Karpas-422 (cell line): ENCODE data around the gene DCTN3. TPM values are rescaled to one million over a fixed set of nuclear protein-coding genes. Genes with fewer than 3 reads are reported as not detected.
A peak's percentile ranks its signal among the peaks of the same experiment; 100 is the strongest.

Source experiments
- DNase-seq: peaks from one replicate; pipeline ENCODE4 v3.0.0-alpha.2; 2015
- H2AFZ ChIP-seq: fragments of 200-600 bp; sonication (generic); 2 replicates; pipeline ENCODE4 v1.6.1; 2014; ENCODE audit warnings: antibody characterized with exemption, low read length, mixed read lengths
- H3K27ac ChIP-seq: fragments of 200-600 bp; sonication (generic); 2 replicates; pipeline ENCODE4 v1.5.1; 2014; ENCODE audit warnings: mild to moderate bottlenecking, low read length, moderate library complexity
- H3K27me3 ChIP-seq: fragments of 200-600 bp; sonication (generic); 2 replicates; pipeline ENCODE4 v1.6.1; 2014; ENCODE audit warnings: low read length, mixed read lengths
- H3K36me3 ChIP-seq: fragments of 200-600 bp; sonication (generic); 2 replicates; pipeline ENCODE4 v1.6.1; 2014; ENCODE audit warnings: low read length, mixed read lengths; ENCODE audit not compliant: insufficient read depth
- H3K4me1 ChIP-seq: fragments of 200-600 bp; sonication (generic); 2 replicates; pipeline ENCODE4 v1.6.1; 2014; ENCODE audit warnings: mild to moderate bottlenecking, low read length, mixed read lengths
- H3K4me2 ChIP-seq: fragments of 200-600 bp; sonication (generic); 2 replicates; pipeline ENCODE4 v1.6.1; 2014; ENCODE audit warnings: low read length, low read depth, mild to moderate bottlenecking; ENCODE audit not compliant: poor library complexity, severe bottlenecking
- H3K4me3 ChIP-seq: fragments of 200-600 bp; sonication (generic); 2 replicates; pipeline ENCODE4 v1.5.1; 2014; ENCODE audit warnings: mild to moderate bottlenecking, antibody characterized with exemption, low read length, mixed read lengths
- H3K79me2 ChIP-seq: fragments of 200-600 bp; sonication (generic); 2 replicates; pipeline ENCODE4 v1.6.1; 2014; ENCODE audit warnings: mild to moderate bottlenecking, low read length, mixed read lengths
- H3K9ac ChIP-seq: fragments of 200-600 bp; sonication (generic); 2 replicates; pipeline ENCODE4 v1.6.0; 2014; ENCODE audit warnings: low read length
- H3K9me2 ChIP-seq: fragments of 200-600 bp; sonication (generic), shearing (Covaris generic); replicated peaks from 2 replicates; pipeline ENCODE4 v1.6.0; 2014; ENCODE audit warnings: mild to moderate bottlenecking, low read length, moderate library complexity; ENCODE audit not compliant: insufficient read depth
- H3K9me3 ChIP-seq: fragments of 300-700, 200-600 bp; sonication (generic); 2 replicates; pipeline ENCODE4 v1.6.1; 2014; ENCODE audit warnings: low read length, mixed read lengths
- H4K20me1 ChIP-seq: fragments of 200-600 bp; sonication (generic); 2 replicates; pipeline ENCODE4 v1.6.1; 2014; ENCODE audit warnings: mild to moderate bottlenecking, antibody characterized with exemption, low read length, low read depth; ENCODE audit not compliant: insufficient read depth
- total RNA-seq: library from RNA; depleted of rRNA; stranded (reverse); fragments of >200 nt; shearing (Covaris generic); gene quantifications from 2 replicates; pipeline ENCODE4 v1.2.3, GENCODE V29; 2014; ENCODE audit warnings: low replicate concordance

Gene DCTN3
- total RNA-seq, 1 experiment from 2014 or later: 75.9 TPM

GRCh38 chr9:34591917-34592866 lies 28.1 kb downstream of the DCTN3 start:
- Histone ChIP-seq H3K9me2 (no peaks in the 10 kb centered on the region), H3K4me1 (no peaks in the 10 kb centered on the region), H3K27me3 (no peaks in the 10 kb centered on the region), H3K79me2 (no peaks in the 10 kb centered on the region), H4K20me1 (peaks cover 4% of the 10 kb centered on the region; the same call in 1 of the 2 replicates), H3K9ac (no peak overlapping the region), H2AFZ (no peak overlapping the region), H3K36me3 (no peaks in the 10 kb centered on the region), H3K9me3 (no peaks in the 10 kb centered on the region), H3K27ac (no peak overlapping the region), H3K4me2 (no peak overlapping the region), H3K4me3 (no peak overlapping the region)
- DNase-seq: no peak

GRCh38 chr9:34591248-34591916 lies 28.9 kb downstream of the DCTN3 start:
- Histone ChIP-seq H3K4me2 (no peak overlapping the region), H3K9me2 (no peaks in the 10 kb centered on the region), H4K20me1 (peaks cover 4% of the 10 kb centered on the region; the same call in 1 of the 2 replicates), H2AFZ (no peak overlapping the region), H3K36me3 (no peaks in the 10 kb centered on the region), H3K9me3 (no peaks in the 10 kb centered on the region), H3K79me2 (no peaks in the 10 kb centered on the region), H3K27ac (no peak overlapping the region), H3K4me1 (no peaks in the 10 kb centered on the region), H3K27me3 (no peaks in the 10 kb centered on the region), H3K9ac (no peak overlapping the region), H3K4me3 (no peak overlapping the region)
- peak; percentile 91 for DNase-seq

GRCh38 chr9:34590381-34591247 lies 29.7 kb downstream of the DCTN3 start:
- no peaks in the 10 kb centered on the region for H3K27me3 ChIP-seq
- no peak for DNase-seq
- H3K4me2 ChIP-seq: no peak overlapping the region
- H3K79me2 ChIP-seq: no peaks in the 10 kb centered on the region
- no peaks in the 10 kb centered on the region for H3K36me3 ChIP-seq
- no peak overlapping the region for H2AFZ ChIP-seq
- no peaks in the 10 kb centered on the region for H3K9me2 ChIP-seq
- no peak overlapping the region for H3K4me3 ChIP-seq
- no peaks in the 10 kb centered on the region for H3K9me3 ChIP-seq
- no peaks in the 10 kb centered on the region for H3K4me1 ChIP-seq
- no peak overlapping the region for H3K27ac ChIP-seq
- peaks cover 4% of the 10 kb centered on the region; the same call in 1 of the 2 replicates for H4K20me1 ChIP-seq
- no peak overlapping the region for H3K9ac ChIP-seq

- H3K36me3 ChIP-seq: no peaks in the 10 kb centered on the region
- H3K79me2 ChIP-seq: no peaks in the 10 kb centered on the region
- peaks cover 4% of the 10 kb centered on the region; the same call in 1 of the 2 replicates for H4K20me1 ChIP-seq
- no peaks in the 10 kb centered on the region for H3K4me1 ChIP-seq
- H3K4me3 ChIP-seq: no peak within 1 kb of the TSS
- no peak within 1 kb of the TSS for H3K9ac ChIP-seq
- H3K27me3 ChIP-seq: no peaks in the 10 kb centered on the region
- H3K27ac ChIP-seq: no peak within 1 kb of the TSS
- H2AFZ ChIP-seq: no peak within 1 kb of the TSS
- no peak within 1 kb of the TSS for H3K4me2 ChIP-seq
- H3K9me2 ChIP-seq: no peaks in the 10 kb centered on the region
- no peaks in the 10 kb centered on the region for H3K9me3 ChIP-seq
- no peak for DNase-seq
Observed at GRCh38 chr9:34589636-34590380, 30.5 kb downstream of the DCTN3 start, which contains the start of gene CNTFR. Gene CNTFR, minus strand, starts transcription at chr9:34589724. Its CDS starts 20,743 bp downstream, at chr9:34568981.

- H3K4me2 ChIP-seq: no peak overlapping the region
Observed at GRCh38 chr9:34588671-34589635, 31.3 kb downstream of the DCTN3 start.

GRCh38 chr9:34587271-34587670 lies 33.0 kb downstream of the DCTN3 start:
- H3K36me3 ChIP-seq: no peaks in the 10 kb centered on the region
- no peaks in the 10 kb centered on the region for H3K4me1 ChIP-seq
- no peaks in the 10 kb centered on the region for H3K79me2 ChIP-seq
- no peak overlapping the region for H3K4me2 ChIP-seq
- H3K9me2 ChIP-seq: no peaks in the 10 kb centered on the region
- no peak overlapping the region for H3K27ac ChIP-seq
- no peak overlapping the region for H2AFZ ChIP-seq
- DNase-seq: no peak
- H4K20me1 ChIP-seq: peaks cover 4% of the 10 kb centered on the region; the same call in 1 of the 2 replicates
- no peak overlapping the region for H3K9ac ChIP-seq
- H3K27me3 ChIP-seq: no peaks in the 10 kb centered on the region
- H3K9me3 ChIP-seq: no peaks in the 10 kb centered on the region
- H3K4me3 ChIP-seq: no peak overlapping the region

More at GRCh38 chr9:34588671-34589635, 31.3 kb downstream of the DCTN3 start:
- H3K36me3 ChIP-seq: no peaks in the 10 kb centered on the region
- no peaks in the 10 kb centered on the region for H3K79me2 ChIP-seq
- no peaks in the 10 kb centered on the region for H3K9me3 ChIP-seq
- H3K27me3 ChIP-seq: no peaks in the 10 kb centered on the region
- H2AFZ ChIP-seq: no peak overlapping the region
- H4K20me1 ChIP-seq: peaks cover 4% of the 10 kb centered on the region; the same call in 1 of the 2 replicates
- H3K27ac ChIP-seq: no peak overlapping the region
- H3K4me1 ChIP-seq: no peaks in the 10 kb centered on the region
- H3K4me3 ChIP-seq: no peak overlapping the region
- no peak overlapping the region for H3K9ac ChIP-seq
- DNase-seq: no peak
- H3K9me2 ChIP-seq: no peaks in the 10 kb centered on the region
